Activated CD4-positive, alpha-beta T cell treated with anti-CD3 and anti-CD28 coated beads for 48 hours (primary cell): ENCODE data around the gene DOK7.
A peak's percentile ranks its signal among the peaks of the same experiment; 100 is the strongest.
"Not testable (repeated sequence)": the region's sequence is repeated elsewhere in the genome, so short reads cannot be mapped to it uniquely, and the experiment has no call there.

Experiments
- DNase-seq: peaks from one replicate; pipeline ENCODE4 v3.0.0-alpha.2; 2020

Gene DOK7

GRCh38 chr4:3511601-3512000 lies 48.5 kb downstream of the DOK7 start:
- not testable (repeated sequence) for DNase-seq

- DNase-seq: no peak
These were observed 49.2 kb downstream of the DOK7 start for GRCh38 chr4:3512279-3512678.

DNA sequence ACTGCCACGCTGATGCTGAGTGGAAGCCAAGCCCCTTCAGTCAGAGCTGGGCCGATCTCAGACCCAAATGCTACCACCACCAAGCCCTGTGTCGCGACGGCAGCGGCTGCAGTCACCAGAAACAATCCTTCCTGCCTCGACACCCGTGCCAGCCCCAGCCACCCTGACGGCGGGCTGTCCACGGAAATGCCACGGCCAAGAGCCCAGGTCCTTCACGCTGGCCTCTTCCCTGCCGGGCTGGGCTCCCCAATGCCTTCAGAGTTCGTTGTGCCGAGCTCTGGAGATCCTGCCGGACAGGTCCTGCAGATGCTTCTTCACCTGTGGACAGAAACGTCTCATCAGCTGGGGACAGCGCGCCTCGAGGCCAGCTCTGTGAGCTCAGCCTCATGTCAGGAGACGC lies 49.6 kb downstream of the DOK7 start:
- DNase-seq: no peak

- DNase-seq: no peak
These were observed 50.7 kb downstream of the DOK7 start for GRCh38 chr4:3513807-3514206.

DNA sequence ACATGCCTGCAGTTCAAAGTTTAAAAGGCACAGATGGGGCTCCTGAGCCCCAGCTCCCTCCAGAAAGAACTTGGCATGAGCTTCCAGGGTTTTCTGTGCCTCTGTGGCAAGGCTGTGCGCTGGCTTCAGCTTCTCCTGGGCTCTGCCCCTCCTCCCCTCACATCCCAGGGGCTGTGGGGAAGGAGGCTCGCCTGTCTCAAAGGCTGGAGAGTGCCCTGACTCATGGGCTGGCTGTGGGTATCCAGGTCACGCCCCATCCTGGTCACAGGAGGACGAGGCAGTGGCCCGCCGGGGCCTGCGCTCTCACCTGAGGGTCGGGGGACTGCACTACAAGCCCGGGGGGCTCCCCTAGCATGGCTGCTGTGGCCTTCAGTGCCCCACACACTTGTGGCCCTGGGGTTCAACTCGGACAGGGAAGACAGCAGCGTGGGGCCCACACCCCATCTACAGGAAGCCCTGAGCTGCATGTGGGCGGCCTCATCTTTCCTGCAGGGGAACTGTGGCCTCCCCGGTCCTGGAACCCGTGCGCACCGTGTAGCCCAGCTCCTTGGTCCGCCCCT lies 51.2 kb downstream of the DOK7 start:
- no peak for DNase-seq

- DNase-seq: no peak
These were observed 51.8 kb downstream of the DOK7 start for GRCh38 chr4:3514806-3515501.

GRCh38 chr4:3515646-3516045 lies 52.5 kb downstream of the DOK7 start:
- DNase-seq: no peak

DNA sequence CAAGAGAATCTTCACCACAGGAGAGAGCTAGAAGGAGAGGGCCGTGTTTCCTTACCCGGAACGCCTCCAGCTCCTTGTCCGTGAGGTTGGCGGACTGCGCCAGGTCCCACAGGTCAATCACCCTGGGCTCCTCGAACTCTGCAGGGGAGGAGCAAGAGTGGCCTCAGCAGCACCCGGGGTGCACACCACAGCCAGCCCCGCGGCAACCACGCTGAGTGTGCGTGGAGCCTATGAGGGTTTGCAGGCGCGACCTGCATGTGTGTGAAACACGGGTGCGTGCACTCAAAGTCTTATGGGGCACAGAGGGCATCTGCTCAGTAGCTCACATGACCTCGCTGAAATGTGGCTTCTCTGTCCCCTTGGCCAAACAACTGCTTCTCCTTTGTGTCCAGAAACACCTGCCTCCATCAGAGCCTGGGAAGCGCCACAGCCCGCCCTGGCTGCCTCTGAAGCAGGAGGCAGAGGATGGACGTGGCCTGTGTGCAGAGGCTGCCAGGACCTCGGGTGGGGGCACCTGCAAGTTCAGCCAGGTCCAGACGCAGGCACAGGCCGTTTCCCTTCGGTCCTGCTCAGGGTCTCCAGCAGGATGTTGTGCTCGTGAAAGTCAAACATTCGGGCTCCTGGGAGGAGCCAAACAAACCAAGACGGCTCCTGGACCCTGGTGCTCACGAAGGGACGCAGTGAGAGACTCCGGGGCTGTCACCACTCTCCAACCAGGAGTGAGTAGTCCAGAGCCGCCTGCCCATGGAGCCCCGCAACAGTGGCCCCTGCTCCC lies 53.1 kb downstream of the DOK7 start:
- DNase-seq: no peak

DNA sequence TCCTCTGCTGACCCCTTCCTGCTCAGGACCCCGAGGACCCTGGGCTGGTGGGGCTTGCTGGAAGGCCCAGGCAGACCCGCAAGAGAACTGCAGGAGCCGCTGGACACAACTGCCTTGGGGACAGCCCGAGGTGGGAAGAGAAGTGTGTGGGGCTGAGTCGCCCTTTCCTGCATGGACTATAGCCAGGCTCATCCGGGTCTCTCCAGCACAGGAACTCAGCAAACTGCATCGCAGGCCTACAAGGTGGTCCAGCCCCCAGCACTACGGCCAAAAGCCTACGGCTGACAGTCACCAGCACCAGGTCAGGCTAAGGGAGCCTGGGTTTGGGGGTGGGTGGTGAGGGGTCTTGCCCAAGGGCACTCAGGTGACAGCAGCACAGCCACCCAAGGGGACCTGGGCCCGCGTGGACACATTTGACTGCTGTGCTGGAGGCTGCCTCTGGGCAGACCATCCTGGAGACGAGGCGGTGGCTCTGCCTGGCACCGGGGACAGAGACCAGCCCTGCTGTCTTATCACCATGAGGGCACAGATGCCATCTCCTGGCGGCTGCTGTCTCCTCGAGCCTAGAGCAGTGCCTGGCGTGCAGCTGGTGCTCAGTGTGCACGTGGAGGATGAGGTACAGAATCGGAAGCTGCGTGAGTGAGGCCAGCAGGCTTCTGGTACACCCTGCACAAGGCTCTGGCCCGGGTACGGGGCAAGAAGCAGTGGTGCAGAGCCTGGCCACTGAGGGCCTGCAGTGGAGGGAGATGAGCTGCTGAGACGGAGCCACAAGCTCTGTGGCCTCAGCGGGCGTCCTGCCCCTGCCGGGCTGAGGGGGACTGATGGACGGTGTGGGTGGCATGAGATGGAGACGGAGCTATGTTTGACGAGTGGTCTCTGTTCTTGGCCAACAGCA lies 54.0 kb downstream of the DOK7 start:
- DNase-seq: no peak

DNA sequence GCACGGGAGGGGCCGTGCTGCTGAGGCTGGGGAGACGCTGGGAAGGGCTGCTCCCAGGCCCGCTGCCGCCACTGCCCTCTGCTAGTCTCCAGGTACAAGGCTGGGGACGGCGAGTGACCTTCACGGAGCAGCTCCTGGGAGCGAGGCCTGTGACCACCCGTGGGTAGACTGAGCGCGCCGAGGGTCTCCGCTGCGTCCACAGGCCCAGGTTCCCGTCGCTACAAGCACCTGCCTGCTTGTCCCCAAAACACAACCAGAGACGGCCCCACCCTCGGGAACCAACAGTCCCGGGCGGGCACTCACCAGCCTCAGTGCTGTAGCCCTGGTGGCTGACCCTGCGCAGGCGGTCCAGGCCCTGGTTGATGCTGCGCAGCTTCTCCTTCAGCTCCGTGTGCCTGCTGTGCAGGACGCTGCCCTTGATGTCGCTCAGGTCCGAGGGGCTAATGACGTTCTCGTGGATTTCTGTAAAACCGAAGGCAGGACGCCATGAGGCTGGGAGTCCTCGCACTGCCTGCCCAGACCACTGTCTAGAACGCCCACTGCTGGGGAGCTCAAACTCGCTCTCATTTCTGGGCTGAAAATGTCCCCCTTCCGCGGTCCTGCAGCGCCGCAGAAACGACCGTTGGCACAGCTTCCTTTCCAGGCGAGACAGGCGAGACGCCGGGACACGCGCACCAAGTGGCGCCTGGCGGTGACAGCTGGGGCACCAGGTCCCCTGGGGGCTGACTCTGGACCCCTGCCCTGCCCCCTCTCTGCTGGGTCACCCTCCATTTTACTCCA lies 54.8 kb downstream of the DOK7 start:
- no peak for DNase-seq

DNA sequence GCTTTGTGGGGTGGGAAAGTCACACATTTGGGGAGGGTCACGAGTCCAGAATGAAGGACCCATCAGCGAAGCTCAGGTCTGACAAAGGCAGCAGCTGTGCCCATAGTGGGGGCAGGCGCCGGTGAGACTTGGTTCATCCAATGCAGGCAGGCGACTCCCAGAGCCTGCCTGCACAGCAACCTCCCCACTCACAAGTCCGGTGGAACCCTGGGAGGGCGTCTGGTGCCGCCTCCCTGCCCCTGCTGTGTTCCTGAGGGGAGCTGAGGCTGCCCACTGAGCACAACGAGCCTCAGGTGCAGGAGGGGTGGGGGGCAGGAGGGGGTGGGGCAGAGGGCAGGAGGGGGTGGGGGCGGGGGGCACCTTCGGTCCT lies 55.4 kb downstream of the DOK7 start:
- DNase-seq: no peak

- no peak for DNase-seq
These were observed 55.8 kb downstream of the DOK7 start for GRCh38 chr4:3518941-3519340.

GRCh38 chr4:3519468-3520264 lies 56.6 kb downstream of the DOK7 start:
- DNase-seq: no peak

- DNase-seq: no peak
These were observed 57.2 kb downstream of the DOK7 start for GRCh38 chr4:3520276-3520675.

GRCh38 chr4:3520796-3521600 lies 57.9 kb downstream of the DOK7 start:
- peak; percentile 1 for DNase-seq

GRCh38 chr4:3521621-3522325 lies 58.7 kb downstream of the DOK7 start:
- peak; percentile 0 for DNase-seq

DNA sequence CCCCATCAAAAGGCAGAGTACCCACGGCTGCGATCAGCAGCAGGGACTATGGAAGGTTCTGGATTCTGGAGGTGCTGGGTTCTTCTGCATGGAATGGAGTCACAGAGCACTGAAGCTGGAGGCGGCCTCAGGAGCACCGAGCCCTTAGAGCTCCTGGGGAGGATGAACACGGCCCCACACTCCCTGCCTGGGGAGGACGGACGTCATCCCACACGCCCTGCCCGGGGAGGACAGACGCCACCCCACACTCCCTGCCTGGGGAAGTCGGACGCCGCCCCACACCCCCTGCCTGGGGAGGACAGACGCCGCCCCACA lies 59.2 kb downstream of the DOK7 start:
- no peak for DNase-seq

- peak; percentile 1 for DNase-seq
These were observed 59.5 kb downstream of the DOK7 start for GRCh38 chr4:3522651-3523050.

- DNase-seq: no peak
These were observed 60.1 kb downstream of the DOK7 start for GRCh38 chr4:3523146-3523627.

- DNase-seq: no peak
These were observed 60.6 kb downstream of the DOK7 start for GRCh38 chr4:3523628-3524221.
